IMR-90 (cell line): Measurements from ENCODE around the gene MMAB. TPM values are rescaled to one million over a fixed set of nuclear protein-coding genes. Genes with fewer than 3 reads are reported as not detected.

Experiments
- ATAC-seq: fragments of 200-7000 bp; cut with Tn5 transposase; 2 replicates; pipeline ENCODE4 v1.9.1; 2020; ENCODE audit warnings: low read depth, mild to moderate bottlenecking, moderate library complexity
- BruUV-seq: library from RNA; stranded (reverse); fragments of 400-500 nt; replicated peaks from 2 replicates; lab custom pipeline; 2021; lab: Mats Ljungman, UMichigan
- CTCF ChIA-PET: fragments of 300-600 bp; formaldehyde crosslinking; extraction: SDS; loops from one replicate; lab custom pipeline; 2021; ENCODE audit warnings: antibody characterized with exemption; lab: Yijun Ruan, JAX
- POLR2A ChIA-PET: fragments of 300-600 bp; sonication (Branson Sonifier 250); formaldehyde crosslinking; loops from one replicate; lab custom pipeline; 2022; ENCODE audit warnings: antibody characterized with exemption; ENCODE audit not compliant: unreplicated experiment; lab: Charles Lee
- DNase-seq: peaks from one replicate; pipeline ENCODE4 v3.0.0; 2013
- H2AFZ ChIP-seq: replicated peaks from 2 replicates; pipeline ENCODE3; 2013; ENCODE audit warnings: low read length, mild to moderate bottlenecking; ENCODE audit not compliant: poor library complexity
- H2AK5ac ChIP-seq: 2 replicates; pipeline ENCODE4 v1.6.1; 2013; ENCODE audit warnings: low read depth, low read length, inconsistent platforms
- H2AK9ac ChIP-seq: replicated peaks from 2 replicates; pipeline ENCODE3; 2013; ENCODE audit warnings: mild to moderate bottlenecking, low read depth, low read length, moderate library complexity; ENCODE audit not compliant: poor library complexity
- H2BK120ac ChIP-seq: 2 replicates; pipeline ENCODE4 v1.6.1; 2013; ENCODE audit warnings: low read depth, low read length, inconsistent platforms
- H2BK15ac ChIP-seq: 3 replicates; pipeline ENCODE4 v1.6.1; 2013; ENCODE audit warnings: low read depth, low read length, inconsistent platforms
- H2BK20ac ChIP-seq: 2 replicates; pipeline ENCODE4 v1.6.1; 2013; ENCODE audit warnings: low read depth, mild to moderate bottlenecking, inconsistent platforms, low read length, moderate library complexity
- H2BK5ac ChIP-seq: 2 replicates; pipeline ENCODE4 v1.6.1; 2013; ENCODE audit warnings: mild to moderate bottlenecking, low read depth, low read length, inconsistent platforms; ENCODE audit not compliant: poor library complexity, severe bottlenecking
- H3K14ac ChIP-seq: replicated peaks from 2 replicates; pipeline ENCODE4 v1.6.1; 2013; ENCODE audit warnings: low read depth, low read length, inconsistent platforms
- H3K18ac ChIP-seq: 2 replicates; pipeline ENCODE4 v1.6.1; 2013; ENCODE audit warnings: low read depth, low read length, control low read depth
- H3K23ac ChIP-seq: 2 replicates; pipeline ENCODE4 v1.6.1; 2013; ENCODE audit warnings: low read depth, low read length, inconsistent platforms
- H3K27ac ChIP-seq: 2 replicates; pipeline ENCODE4 v1.5.1; 2013; ENCODE audit warnings: mild to moderate bottlenecking, control low read depth, low read length; ENCODE audit not compliant: insufficient read depth
- H3K27me3 ChIP-seq: 2 replicates; pipeline ENCODE4 v1.6.1; 2013; ENCODE audit warnings: low read length; ENCODE audit not compliant: control insufficient read depth, insufficient read depth
- H3K36me3 ChIP-seq: 2 replicates; pipeline ENCODE4 v1.6.1; 2013; ENCODE audit warnings: low read length, mixed read lengths; ENCODE audit not compliant: control insufficient read depth, insufficient read depth
- H3K4ac ChIP-seq: 2 replicates; pipeline ENCODE4 v1.6.1; 2013; ENCODE audit warnings: low read depth, low read length, inconsistent platforms
- H3K4me1 ChIP-seq: 2 replicates; pipeline ENCODE4 v1.6.1; 2013; ENCODE audit warnings: low read length, mixed read lengths; ENCODE audit not compliant: control insufficient read depth, insufficient read depth
- H3K4me2 ChIP-seq: 2 replicates; pipeline ENCODE4 v1.6.1; 2013; ENCODE audit warnings: low read depth, mild to moderate bottlenecking, control low read depth, low read length, moderate library complexity
- H3K4me3 ChIP-seq: 2 replicates; pipeline ENCODE4 v1.5.1; 2013; ENCODE audit warnings: low read depth, mild to moderate bottlenecking, control low read depth, low read length, moderate library complexity; ENCODE audit not compliant: insufficient read depth
- H3K56ac ChIP-seq: 2 replicates; pipeline ENCODE4 v1.6.1; 2013; ENCODE audit warnings: low read length, inconsistent platforms; ENCODE audit not compliant: insufficient read depth; ENCODE audit errors: extremely low read depth
- H3K79me1 ChIP-seq, 2 experiments: 2 replicates each; pipeline ENCODE4 v1.6.1; 2013; ENCODE audit warnings: low read length in 2 of 2, inconsistent platforms in 1 of 2, low read depth in 1 of 2
- H3K9ac ChIP-seq: 2 replicates; pipeline ENCODE4 v1.6.1; 2013; ENCODE audit warnings: low read depth, low read length, control low read depth
- H3K9me1 ChIP-seq: 2 replicates; pipeline ENCODE4 v1.6.1; 2013; ENCODE audit warnings: low read length, inconsistent platforms; ENCODE audit not compliant: insufficient read depth
- H3K9me3 ChIP-seq: 2 replicates; pipeline ENCODE4 v1.6.1; 2013; ENCODE audit warnings: low read length; ENCODE audit not compliant: control insufficient read depth, insufficient read depth
- H4K20me1 ChIP-seq: 2 replicates; pipeline ENCODE4 v1.6.1; 2013; ENCODE audit warnings: low read length, inconsistent platforms; ENCODE audit not compliant: insufficient read depth
- H4K5ac ChIP-seq: 2 replicates; pipeline ENCODE4 v1.6.1; 2013; ENCODE audit warnings: mild to moderate bottlenecking, low read depth, low read length, control low read depth
- H4K8ac ChIP-seq, 2 experiments: 2 replicates each; pipeline ENCODE4 v1.6.1; 2013; ENCODE audit warnings: low read depth in 2 of 2, low read length in 2 of 2, control low read depth in 1 of 2, inconsistent platforms in 1 of 2
- H4K91ac ChIP-seq: 2 replicates; pipeline ENCODE4 v1.6.1; 2013; ENCODE audit warnings: low read depth, low read length, inconsistent platforms; ENCODE audit not compliant: insufficient read depth
- BHLHE40 ChIP-seq: fragments of 150-350 bp; IDR thresholded peaks from 2 replicates; pipeline ENCODE4 v1.6.1; 2016; ENCODE audit warnings: mild to moderate bottlenecking, low read depth, low read length
- MAFK ChIP-seq: IDR thresholded peaks from 2 replicates; pipeline ENCODE4 v1.6.1; 2012; ENCODE audit warnings: low read depth, low read length, improper control_type of control experiment
- MAZ ChIP-seq: IDR thresholded peaks from 2 replicates; pipeline ENCODE4 v1.6.1; 2012; ENCODE audit warnings: low read depth, mild to moderate bottlenecking, low read length, improper control_type of control experiment, moderate library complexity, borderline replicate concordance
- MXI1 ChIP-seq: IDR thresholded peaks from 2 replicates; pipeline ENCODE4 v1.6.1; 2012; ENCODE audit warnings: low read depth, mild to moderate bottlenecking, low read length, moderate library complexity, borderline replicate concordance
- RAD21 ChIP-seq: IDR thresholded peaks from 2 replicates; pipeline ENCODE4 v1.6.1; 2012; ENCODE audit warnings: low read length, improper control_type of control experiment
- RCOR1 ChIP-seq: IDR thresholded peaks from 2 replicates; pipeline ENCODE4 v1.6.1; 2012; ENCODE audit warnings: mild to moderate bottlenecking, low read length, improper control_type of control experiment; ENCODE audit not compliant: insufficient replicate concordance
- RFX5 ChIP-seq: IDR thresholded peaks from 2 replicates; pipeline ENCODE4 v1.8.0; 2012; ENCODE audit warnings: low read depth, mild to moderate bottlenecking, low read length, moderate library complexity
- WGBS, 2 experiments: methylation state at CpG; one replicate each; pipeline versions ENCODE4 v1.1.5 to v1.1.7; 2013; ENCODE audit warnings: missing lambda C conversion rate in 2 of 2; ENCODE audit not compliant: insufficient read length in 1 of 2; ENCODE audit errors: extremely low coverage in 2 of 2; 5-methylcytosine and 5-hydroxymethylcytosine counted together
- dilution Hi-C: fragments of 300-500 bp; cut with HindIII; formaldehyde crosslinking; loops from one replicate; pipeline ENCODE4 v1.14.3; 2018; ENCODE audit warnings: low sequenced_read_pairs; ENCODE audit not compliant: unreplicated experiment
- in situ Hi-C: fragments of 300-500 bp; cut with MboI; formaldehyde crosslinking; loops from 3 replicates; pipeline ENCODE4 v1.14.3; 2019; ENCODE audit warnings: low sequenced_read_pairs, inconsistent platforms, mixed read lengths
- intact Hi-C: fragments of 100-400 bp; cut with micrococcal nuclease; formaldehyde crosslinking; loops from 2 replicates; pipeline ENCODE4 v1.10.0; 2022
- polyA plus RNA-seq, 3 experiments: library from polyadenylated mRNA; depleted of rRNA; stranded (reverse); fragments of >200 nt; gene quantifications; 2 replicates each; pipeline ENCODE4 v1.2.3, GENCODE V29; 2012; ENCODE audit warnings: low replicate concordance in 1 of 3
- total RNA-seq: library from RNA; depleted of rRNA; stranded (reverse); fragments of >200 nt; gene quantifications from 2 replicates; pipeline ENCODE4 v1.2.3, GENCODE V29; 2012

The MMAB gene
- total and polyA plus RNA-seq, 2 of the 4 experiments (the other 2 are of a cell fraction) = 16.5 to 16.9 TPM

DNA sequence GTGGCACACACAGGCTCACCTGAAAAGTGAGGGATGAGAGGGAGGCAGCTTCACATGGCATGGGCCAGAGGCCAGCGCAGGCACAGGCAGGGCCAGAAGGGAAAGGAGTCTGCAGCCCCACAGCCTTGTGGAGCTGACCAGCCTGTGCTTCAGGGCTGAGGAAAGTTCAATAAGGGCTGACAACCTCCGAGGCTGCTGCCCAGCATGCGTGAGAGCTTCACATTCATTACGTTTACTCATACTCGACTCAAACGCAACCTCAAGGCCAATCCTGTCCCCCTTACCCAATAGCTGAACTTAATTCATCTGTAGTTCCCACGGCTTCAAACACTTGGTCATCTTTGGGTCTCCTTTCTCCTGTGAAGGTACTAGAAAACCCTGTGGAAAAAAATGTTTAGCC, 4.8 kb downstream of the MMAB start:
- no peak overlapping the region for H2BK15ac ChIP-seq
- H4K5ac ChIP-seq = no peak overlapping the region
- H3K36me3 ChIP-seq = peaks cover 6% of the 10 kb centered on the region
- H3K4me1 ChIP-seq = no peaks in the 10 kb centered on the region; the same call in 1 of the 2 replicates
- H3K9me1 ChIP-seq = peaks cover 5% of the 10 kb centered on the region
- H4K8ac ChIP-seq = no peak overlapping the region
- no peak overlapping the region for H2AFZ ChIP-seq
- peaks cover 0 to 12% of the 10 kb centered on the region in 2 experiments; a peak in 2 of 4 replicates for H3K79me1 ChIP-seq
- dilution Hi-C loops (no loop called here), in situ Hi-C loops (no loop called here), intact Hi-C loops (no loop called here)
- no peak overlapping the region for H2BK120ac ChIP-seq
- no peak for TF ChIP-seq MAZ
- no peak for TF ChIP-seq BHLHE40
- no peak for TF ChIP-seq RFX5
- no peak for TF ChIP-seq RAD21
- TF ChIP-seq MAFK = no peak
- TF ChIP-seq RCOR1 = no peak
- TF ChIP-seq MXI1 = no peak
- H3K27ac ChIP-seq = no peak overlapping the region
- H3K9ac ChIP-seq = no peak overlapping the region
- H4K20me1 ChIP-seq = no peaks in the 10 kb centered on the region
- H2AK9ac ChIP-seq = no peak overlapping the region
- CTCF ChIA-PET = no interaction called here
- H3K4ac ChIP-seq = no peak overlapping the region
- no peak overlapping the region for H3K4me3 ChIP-seq
- no peak overlapping the region for H2BK5ac ChIP-seq
- BruUV-seq = no TSS peak
- H3K9me3 ChIP-seq = no peaks in the 10 kb centered on the region
- no peak overlapping the region for H3K23ac ChIP-seq
- H3K56ac ChIP-seq = 0 out of 2 replicates have a peak overlapping the region, but pooled peaks have one; percentile 24
- DNase-seq (peak; percentile 9), ATAC-seq (no peak)
- no peak overlapping the region for H3K4me2 ChIP-seq
- no peak overlapping the region for H4K91ac ChIP-seq
- no peak overlapping the region for H3K14ac ChIP-seq
- no CpG with 5 or more reads among the region's 7 CpGs for WGBS, 2 experiments
- POLR2A ChIA-PET = no interaction called here
- H2BK20ac ChIP-seq = no peak overlapping the region
- H3K27me3 ChIP-seq = no peaks in the 10 kb centered on the region
- no peak overlapping the region for H3K18ac ChIP-seq
- H2AK5ac ChIP-seq = no peak overlapping the region
